ENCODE measurements around the gene TRAP1. TPM values are rescaled to one million over a fixed set of nuclear protein-coding genes. Genes with fewer than 3 reads are reported as not detected.
"Not testable (repeated sequence)": the region's sequence is repeated elsewhere in the genome, so short reads cannot be mapped to it uniquely, and the experiment has no call there.

TRAP1 gene
- total and polyA plus RNA-seq, 12 donors, result 59.8 to 113 (median 87.9) TPM

DNA sequence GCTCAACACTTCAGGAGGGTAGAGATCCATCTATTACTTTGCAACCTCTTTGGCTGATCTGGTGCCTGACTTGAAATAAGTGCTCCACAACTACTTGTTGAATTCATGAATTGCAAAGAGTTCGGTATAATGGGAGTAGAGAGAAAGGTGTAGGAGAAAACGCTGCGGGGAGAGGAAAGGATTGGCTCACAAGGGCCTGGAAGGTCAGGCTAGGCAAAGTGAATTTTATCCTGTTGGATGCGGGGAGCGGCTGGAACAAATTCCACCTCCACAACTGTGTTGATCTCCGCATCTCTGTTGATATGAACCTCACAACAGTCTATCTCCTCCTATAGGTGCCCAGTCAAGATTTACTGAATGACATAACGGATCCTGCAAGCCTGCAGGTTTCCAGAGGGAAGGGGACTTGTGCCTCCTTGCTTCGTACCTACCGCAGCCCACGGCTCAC is 106.6 kb downstream of the TRAP1 start:
- no peak for TF ChIP-seq POLR2A (IDR thresholded peaks at IDR 0.05)
- TF ChIP-seq, protein P1, sequence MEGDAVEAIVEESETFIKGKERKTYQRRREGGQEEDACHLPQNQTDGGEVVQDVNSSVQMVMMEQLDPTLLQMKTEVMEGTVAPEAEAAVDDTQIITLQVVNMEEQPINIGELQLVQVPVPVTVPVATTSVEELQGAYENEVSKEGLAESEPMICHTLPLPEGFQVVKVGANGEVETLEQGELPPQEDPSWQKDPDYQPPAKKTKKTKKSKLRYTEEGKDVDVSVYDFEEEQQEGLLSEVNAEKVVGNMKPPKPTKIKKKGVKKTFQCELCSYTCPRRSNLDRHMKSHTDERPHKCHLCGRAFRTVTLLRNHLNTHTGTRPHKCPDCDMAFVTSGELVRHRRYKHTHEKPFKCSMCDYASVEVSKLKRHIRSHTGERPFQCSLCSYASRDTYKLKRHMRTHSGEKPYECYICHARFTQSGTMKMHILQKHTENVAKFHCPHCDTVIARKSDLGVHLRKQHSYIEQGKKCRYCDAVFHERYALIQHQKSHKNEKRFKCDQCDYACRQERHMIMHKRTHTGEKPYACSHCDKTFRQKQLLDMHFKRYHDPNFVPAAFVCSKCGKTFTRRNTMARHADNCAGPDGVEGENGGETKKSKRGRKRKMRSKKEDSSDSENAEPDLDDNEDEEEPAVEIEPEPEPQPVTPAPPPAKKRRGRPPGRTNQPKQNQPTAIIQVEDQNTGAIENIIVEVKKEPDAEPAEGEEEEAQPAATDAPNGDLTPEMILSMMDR (IDR thresholded peaks at IDR 0.05), result no peak
- no peak for DNase-seq
- 4 to 7% (median 5%) methylated on average over 6 to 10 of the region's 10 CpGs for WGBS, 4 donors
- peak overlapping the region in 3 of 5 donors; percentile 58 to 67 (median 59) for H3K27ac ChIP-seq
- H3K9me3 ChIP-seq (replicated peaks in 1 of 3), result no peaks in the 10 kb centered on the region
- peak overlapping the region; percentile 62 to 71 (median 67) for H3K4me3 ChIP-seq
- no peaks in the 10 kb centered on the region for H3K36me3 ChIP-seq (replicated peaks in 1 of 2)
- no peaks in the 10 kb centered on the region for H3K27me3 ChIP-seq
- intact Hi-C loops (cut with DNase I), result no loop called here
- H3K4me1 ChIP-seq (replicated peaks in 1 of 2), result peaks cover 12 to 17% of the 10 kb centered on the region in 2 donors

DNA sequence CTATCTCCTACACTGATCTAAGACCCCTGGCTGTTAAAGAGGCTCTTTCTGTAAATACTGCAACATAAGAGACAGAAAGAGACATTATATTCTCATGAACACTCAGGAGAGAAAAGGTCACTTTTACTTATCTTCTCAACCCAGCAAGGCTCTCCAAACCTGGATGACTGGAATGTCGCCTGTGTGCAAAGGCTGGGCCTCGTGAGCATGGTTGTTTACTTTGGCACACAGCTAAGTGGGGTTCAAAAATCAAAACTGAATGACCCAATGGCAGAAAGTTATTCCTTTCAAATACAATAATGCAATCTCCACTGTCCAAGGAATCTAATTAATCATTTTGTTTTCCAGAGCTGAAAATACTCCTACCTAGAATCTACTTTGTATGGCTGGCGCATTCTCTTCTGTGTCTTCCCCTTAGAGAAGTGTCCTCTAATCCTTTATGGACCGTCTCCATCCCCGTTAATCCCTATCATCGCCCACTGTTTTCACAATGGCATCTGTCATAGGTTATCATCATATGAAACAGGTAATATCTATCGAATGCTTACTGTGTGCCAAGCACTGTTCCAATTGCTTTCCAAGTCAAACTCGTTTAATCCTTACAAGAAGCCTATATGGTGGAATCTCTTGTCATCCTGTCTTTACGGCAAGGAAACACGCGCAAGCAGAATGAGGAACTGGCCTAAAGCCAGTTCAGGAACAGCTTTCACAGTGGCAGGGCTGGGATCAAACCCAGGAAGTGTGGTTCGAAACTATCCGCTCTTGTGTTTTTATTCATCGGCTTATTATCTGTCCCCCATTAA is 107.2 kb downstream of the TRAP1 start:
- no peak for DNase-seq
- H3K4me1 ChIP-seq (replicated peaks in 1 of 2), result peaks cover 12 to 17% of the 10 kb centered on the region in 2 donors
- H3K4me3 ChIP-seq, result peak overlapping the region in 1 of 4 donors; percentile 71
- TF ChIP-seq, protein P1 (IDR thresholded peaks at IDR 0.05), result no peak
- TF ChIP-seq POLR2A (IDR thresholded peaks at IDR 0.05), result no peak
- 69 to 73% (median 70%) methylated on average over 14 of the region's 14 CpGs for WGBS, 4 donors
- intact Hi-C loops (cut with DNase I), result no loop called here
- H3K27me3 ChIP-seq, result no peaks in the 10 kb centered on the region
- H3K36me3 ChIP-seq (replicated peaks in 1 of 2), result no peaks in the 10 kb centered on the region
- no peaks in the 10 kb centered on the region for H3K9me3 ChIP-seq (replicated peaks in 1 of 3)
- H3K27ac ChIP-seq, result no peak overlapping the region

DNA sequence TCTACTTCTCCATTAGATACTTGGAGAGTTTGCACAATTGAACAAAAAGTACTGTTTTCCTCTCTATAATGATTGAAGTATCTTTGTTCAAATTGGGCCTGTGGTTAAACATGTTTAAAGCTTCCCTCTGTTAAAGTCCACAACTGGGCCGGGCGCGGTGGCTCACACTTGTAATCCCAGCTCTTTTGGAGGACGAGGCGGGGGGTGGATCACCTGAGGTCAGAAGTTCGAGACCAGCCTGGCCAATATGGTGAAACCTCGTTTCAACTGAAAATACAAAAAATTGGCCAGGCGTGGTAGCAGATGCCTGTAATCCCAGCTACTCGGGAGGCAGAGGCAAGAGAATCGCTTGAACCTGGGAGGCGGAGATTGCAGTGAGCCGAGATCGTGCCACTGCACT is 108.3 kb downstream of the TRAP1 start:
- H3K4me3 ChIP-seq; H3K9me3 ChIP-seq (replicated peaks in 1 of 3); H3K27me3 ChIP-seq; DNase-seq; H3K27ac ChIP-seq; intact Hi-C loops (cut with DNase I); H3K36me3 ChIP-seq (replicated peaks in 1 of 2): not testable (repeated sequence)
- H3K4me1 ChIP-seq (replicated peaks in 1 of 2), result peaks cover 12 to 17% of the 10 kb centered on the region in 2 donors
- WGBS, 4 donors, result 92 to 97% (median 94%) methylated on average over 13 of the region's 13 CpGs

DNA sequence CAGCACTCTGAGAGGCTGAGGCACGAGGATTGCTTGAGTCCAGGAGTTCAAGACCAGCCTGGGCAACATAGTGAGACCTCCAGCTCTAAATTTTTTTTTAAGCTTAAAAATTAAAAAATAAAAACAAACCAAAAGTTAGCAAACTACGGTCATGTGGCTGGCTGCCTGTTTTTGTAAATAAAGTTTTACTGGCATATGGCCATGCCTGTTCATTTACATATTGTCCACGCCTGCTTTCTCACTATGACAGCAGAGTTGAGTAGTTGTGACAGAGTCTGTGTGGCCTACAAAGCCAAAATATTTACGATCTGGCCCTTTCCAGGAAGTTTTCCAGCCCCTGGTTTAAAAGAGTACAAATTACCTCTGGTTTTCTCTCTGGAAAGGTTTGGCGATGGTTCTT is 109.3 kb downstream of the TRAP1 start:
- intact Hi-C loops (cut with DNase I), result no loop called here
- Histone ChIP-seq H3K27ac (no peak overlapping the region), H3K9me3 (replicated peaks in 1 of 3) (no peaks in the 10 kb centered on the region), H3K27me3 (no peaks in the 10 kb centered on the region), H3K4me3 (no peak overlapping the region), H3K36me3 (replicated peaks in 1 of 2) (no peaks in the 10 kb centered on the region), H3K4me1 (replicated peaks in 1 of 2) (peaks cover 12 to 16% of the 10 kb centered on the region in 2 donors)
- WGBS, 4 donors, result 87 to 93% (median 92%) methylated on average over 5 of the region's 5 CpGs
- TF ChIP-seq, protein P1 (IDR thresholded peaks at IDR 0.05), result no peak
- TF ChIP-seq POLR2A (IDR thresholded peaks at IDR 0.05), result no peak
- DNase-seq, result no peak

Other genes with a start within 250 kb of the TRAP1 start
- gene C16orf90, start 222.0 kb downstream of the TRAP1 start, total RNA-seq, result not detected
- not detected for gene C16orf90, start 222.0 kb downstream of the TRAP1 start, polyA plus RNA-seq
- 10 to 100 TPM; 16.9 to 43.1 (median 20.9) TPM for gene CLUAP1, start 216.5 kb downstream of the TRAP1 start, total RNA-seq
- gene CLUAP1, start 216.5 kb downstream of the TRAP1 start, polyA plus RNA-seq, result 10 to 100 TPM in 1 of 3 donors, 1 to 10 TPM in 2; 6.9 to 42.8 (median 9.2) TPM
- 1 to 10 TPM in 6 of 9 donors, under 1 TPM in 3; 0.33 to 2.5 (median 1.5) TPM for gene NLRC3, start 140.1 kb downstream of the TRAP1 start, total RNA-seq
- 1 to 10 TPM in 1 of 3 donors, under 1 TPM in 2; 0.29 to 1.4 (median 0.47) TPM for gene NLRC3, start 140.1 kb downstream of the TRAP1 start, polyA plus RNA-seq
- gene SLX4, start 105.9 kb downstream of the TRAP1 start, total RNA-seq, result 1 to 10 TPM; 1.7 to 8.0 (median 4.3) TPM
- gene SLX4, start 105.9 kb downstream of the TRAP1 start, polyA plus RNA-seq, result 1 to 10 TPM; 2.4 to 8.2 (median 2.9) TPM
- gene DNASE1, start 62.8 kb downstream of the TRAP1 start, total RNA-seq, result 10 to 100 TPM in 5 of 9 donors, 1 to 10 TPM in 4; 3.1 to 21.7 (median 12.1) TPM
- gene DNASE1, start 62.8 kb downstream of the TRAP1 start, polyA plus RNA-seq, result 10 to 100 TPM in 1 of 3 donors, 1 to 10 TPM in 2; 3.4 to 35.1 (median 6.0) TPM
- gene CREBBP, start 163.2 kb upstream of the TRAP1 start, total RNA-seq, result 10 to 100 TPM; 19.5 to 67.7 (median 48.3) TPM
- gene CREBBP, start 163.2 kb upstream of the TRAP1 start, polyA plus RNA-seq, result 10 to 100 TPM; 13.7 to 39.7 (median 25.3) TPM

All from adrenal gland (tissue), 12 donors.